ENCODE measurements around the gene LRIG2. TPM values are rescaled to one million over a fixed set of nuclear protein-coding genes. Genes with fewer than 3 reads are reported as not detected.

The LRIG2 gene
- total and polyA plus RNA-seq, 2 donors from 2014 or later: 3.6 to 17.4 TPM

DNA sequence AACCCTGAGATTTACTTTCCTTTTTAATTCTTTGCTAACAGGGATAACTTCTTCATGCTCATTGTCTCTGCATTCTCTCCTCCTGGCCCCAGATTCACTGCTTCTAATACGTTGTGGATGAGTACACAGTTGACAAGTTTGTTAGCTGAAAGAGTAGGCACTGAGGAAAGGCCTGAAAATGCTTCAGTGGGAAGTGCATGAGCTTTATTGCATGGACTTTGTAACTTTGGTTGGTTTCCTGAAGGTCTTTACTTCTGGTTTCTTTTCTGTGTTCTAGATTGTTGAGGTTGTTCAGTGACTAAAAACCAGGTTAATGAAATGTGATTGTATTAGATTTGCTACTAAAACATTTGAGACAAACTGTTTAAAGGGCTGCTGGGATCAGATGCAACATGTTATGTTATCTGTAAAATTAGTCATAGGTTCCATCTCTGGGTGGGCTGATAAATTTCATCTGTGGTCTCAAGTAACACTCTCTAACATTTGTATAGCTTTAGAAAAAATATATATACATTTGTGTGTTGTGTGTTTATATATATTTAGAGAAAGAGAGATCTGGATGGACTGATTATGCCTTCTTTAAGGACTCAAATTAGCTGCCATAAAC lies 19.1 kb downstream of the LRIG2 start:
- H3K27me3 ChIP-seq (ENCODE audit: control insufficient read depth, insufficient read depth, low read length): no peaks in the 10 kb centered on the region
- TF ChIP-seq, protein P1, sequence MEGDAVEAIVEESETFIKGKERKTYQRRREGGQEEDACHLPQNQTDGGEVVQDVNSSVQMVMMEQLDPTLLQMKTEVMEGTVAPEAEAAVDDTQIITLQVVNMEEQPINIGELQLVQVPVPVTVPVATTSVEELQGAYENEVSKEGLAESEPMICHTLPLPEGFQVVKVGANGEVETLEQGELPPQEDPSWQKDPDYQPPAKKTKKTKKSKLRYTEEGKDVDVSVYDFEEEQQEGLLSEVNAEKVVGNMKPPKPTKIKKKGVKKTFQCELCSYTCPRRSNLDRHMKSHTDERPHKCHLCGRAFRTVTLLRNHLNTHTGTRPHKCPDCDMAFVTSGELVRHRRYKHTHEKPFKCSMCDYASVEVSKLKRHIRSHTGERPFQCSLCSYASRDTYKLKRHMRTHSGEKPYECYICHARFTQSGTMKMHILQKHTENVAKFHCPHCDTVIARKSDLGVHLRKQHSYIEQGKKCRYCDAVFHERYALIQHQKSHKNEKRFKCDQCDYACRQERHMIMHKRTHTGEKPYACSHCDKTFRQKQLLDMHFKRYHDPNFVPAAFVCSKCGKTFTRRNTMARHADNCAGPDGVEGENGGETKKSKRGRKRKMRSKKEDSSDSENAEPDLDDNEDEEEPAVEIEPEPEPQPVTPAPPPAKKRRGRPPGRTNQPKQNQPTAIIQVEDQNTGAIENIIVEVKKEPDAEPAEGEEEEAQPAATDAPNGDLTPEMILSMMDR (IDR thresholded peaks at IDR 0.05; ENCODE audit: borderline replicate concordance, extremely low read depth, insufficient read depth): no peak
- H3K4me3 ChIP-seq (ENCODE audit: low read length in 3 of 3): no peak overlapping the region
- no peak overlapping the region for H3K9ac ChIP-seq (ENCODE audit: low read length in 3 of 3)
- intact Hi-C loops (cut with DNase I): no loop called here
- no peak for DNase-seq
- H3K36me3 ChIP-seq (ENCODE audit: control insufficient read depth in 2 of 3, insufficient read depth in 3 of 3, low read length in 3 of 3): peaks cover 7 to 21% (median 12%) of the 10 kb centered on the region in 3 donors
- no peaks in the 10 kb centered on the region for H3K9me3 ChIP-seq (ENCODE audit: control insufficient read depth in 2 of 3, insufficient read depth in 1 of 3, low read length in 3 of 3)
- H3K27ac ChIP-seq (ENCODE audit: low read depth in 2 of 2, low read length in 2 of 2): no peak overlapping the region
- peaks cover 0 to 5% (median 3%) of the 10 kb centered on the region in 3 donors for H3K4me1 ChIP-seq (ENCODE audit: control insufficient read depth in 2 of 3, insufficient read depth in 2 of 3, low read depth in 1 of 3, low read length in 3 of 3)
- FAIRE-seq: no peak

DNA sequence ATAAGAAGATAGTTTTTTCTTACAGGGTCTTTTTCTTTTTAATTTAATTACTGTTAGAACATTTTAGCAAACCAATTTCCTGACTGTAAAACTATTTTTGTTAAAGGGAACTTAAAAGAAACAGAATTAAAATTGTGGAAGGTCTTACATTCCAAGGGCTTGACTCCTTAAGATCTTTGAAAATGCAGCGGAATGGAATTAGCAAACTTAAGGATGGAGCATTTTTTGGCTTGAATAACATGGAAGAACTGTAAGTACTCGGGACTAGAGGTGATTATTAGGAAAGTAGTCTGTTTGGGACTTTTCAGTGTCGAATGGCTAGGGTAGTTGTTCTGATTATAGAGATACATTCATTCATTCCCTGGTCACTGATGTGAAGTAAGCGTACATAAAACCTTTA lies 21.5 kb downstream of the LRIG2 start:
- intact Hi-C loops (cut with DNase I): no loop called here
- FAIRE-seq (no peak), DNase-seq (no peak)
- no peak overlapping the region for H3K27ac ChIP-seq (ENCODE audit: low read depth in 2 of 2, low read length in 2 of 2)
- H3K9ac ChIP-seq (ENCODE audit: low read length in 3 of 3): no peak overlapping the region
- peaks cover 0 to 5% (median 0%) of the 10 kb centered on the region in 3 donors for H3K4me1 ChIP-seq (ENCODE audit: control insufficient read depth in 2 of 3, insufficient read depth in 2 of 3, low read depth in 1 of 3, low read length in 3 of 3)
- TF ChIP-seq, protein P1 (IDR thresholded peaks at IDR 0.05; ENCODE audit: borderline replicate concordance, extremely low read depth, insufficient read depth): no peak
- H3K9me3 ChIP-seq (ENCODE audit: control insufficient read depth in 2 of 3, insufficient read depth in 1 of 3, low read length in 3 of 3): no peaks in the 10 kb centered on the region
- H3K36me3 ChIP-seq (ENCODE audit: control insufficient read depth in 2 of 3, insufficient read depth in 3 of 3, low read length in 3 of 3): peaks cover 7 to 32% (median 12%) of the 10 kb centered on the region in 3 donors
- no peak overlapping the region for H3K4me3 ChIP-seq (ENCODE audit: low read length in 3 of 3)
- H3K27me3 ChIP-seq (ENCODE audit: control insufficient read depth, insufficient read depth, low read length): no peaks in the 10 kb centered on the region

DNA sequence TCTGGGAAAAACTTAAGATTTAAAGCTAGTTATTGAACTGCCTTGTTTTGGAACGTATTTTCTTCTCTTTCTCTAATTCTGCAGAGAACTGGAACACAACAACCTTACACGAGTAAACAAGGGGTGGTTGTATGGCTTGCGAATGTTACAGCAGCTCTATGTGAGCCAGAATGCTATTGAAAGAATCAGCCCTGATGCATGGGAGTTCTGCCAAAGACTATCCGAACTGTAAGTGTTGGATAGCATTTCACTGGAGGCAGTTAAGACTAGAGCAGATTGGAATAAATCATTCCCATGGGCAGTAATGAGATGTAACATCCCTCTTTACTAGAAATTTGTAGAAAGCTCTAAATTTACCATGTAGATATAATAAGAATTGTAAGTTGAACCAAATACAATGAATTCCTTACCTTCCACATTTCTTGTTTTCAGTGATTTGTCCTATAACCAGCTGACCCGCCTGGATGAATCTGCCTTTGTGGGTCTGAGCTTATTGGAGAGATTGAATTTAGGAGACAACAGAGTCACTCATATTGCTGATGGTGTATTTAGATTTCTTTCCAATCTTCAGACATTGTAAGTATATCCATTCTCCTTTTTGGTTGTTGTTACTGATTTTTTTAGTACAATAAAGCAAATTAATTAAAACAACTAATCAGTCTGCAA lies 22.9 kb downstream of the LRIG2 start:
- H3K27ac ChIP-seq (ENCODE audit: low read depth in 2 of 2, low read length in 2 of 2): no peak overlapping the region
- TF ChIP-seq, protein P1 (IDR thresholded peaks at IDR 0.05; ENCODE audit: borderline replicate concordance, extremely low read depth, insufficient read depth): no peak
- no peak overlapping the region for H3K4me3 ChIP-seq (ENCODE audit: low read length in 3 of 3)
- H3K4me1 ChIP-seq (ENCODE audit: control insufficient read depth in 2 of 3, insufficient read depth in 2 of 3, low read depth in 1 of 3, low read length in 3 of 3): peaks cover 0 to 5% (median 0%) of the 10 kb centered on the region in 3 donors
- H3K36me3 ChIP-seq (ENCODE audit: control insufficient read depth in 2 of 3, insufficient read depth in 3 of 3, low read length in 3 of 3): peaks cover 9 to 44% (median 20%) of the 10 kb centered on the region in 3 donors
- no peak for FAIRE-seq
- DNase-seq: no peak
- no peaks in the 10 kb centered on the region for H3K9me3 ChIP-seq (ENCODE audit: control insufficient read depth in 2 of 3, insufficient read depth in 1 of 3, low read length in 3 of 3)
- no peaks in the 10 kb centered on the region for H3K27me3 ChIP-seq (ENCODE audit: control insufficient read depth, insufficient read depth, low read length)
- intact Hi-C loops (cut with DNase I): no loop called here
- no peak overlapping the region for H3K9ac ChIP-seq (ENCODE audit: low read length in 3 of 3)

Data from kidney (tissue), 14 donors.